Measurements from ENCODE around the gene XAF1.

The XAF1 gene

DNA sequence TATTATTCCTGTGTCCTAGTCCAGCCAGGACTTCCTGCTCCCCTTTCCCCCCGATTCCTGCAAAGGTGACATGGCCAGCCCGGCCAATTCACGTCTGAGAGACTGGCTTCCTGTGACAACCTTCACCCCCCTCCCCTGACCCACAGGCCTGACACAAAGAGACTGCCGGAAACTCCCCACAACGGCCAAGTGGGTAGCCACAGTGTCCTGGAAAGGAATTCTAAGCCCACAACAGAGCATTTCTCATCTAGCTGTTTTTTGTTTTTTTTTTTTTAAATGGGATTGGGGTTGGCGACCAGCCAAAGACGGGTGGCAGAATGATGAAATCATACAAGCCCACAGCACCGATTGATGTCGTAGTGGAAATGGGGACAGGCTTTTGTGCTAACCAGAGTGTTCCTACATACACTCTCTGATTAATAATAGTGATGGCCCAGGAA, 2.8 kb upstream of the XAF1 start:
- Histone ChIP-seq H3K27ac (ENCODE audit: low read length) (no peak overlapping the region), H3K4me3 (ENCODE audit: low read length) (no peak overlapping the region), H2AFZ (ENCODE audit: low read length) (no peak overlapping the region), H3K4me2 (ENCODE audit: low read depth, low read length) (no peak overlapping the region), H3K36me3 (replicated peaks; ENCODE audit: insufficient read depth, low read length) (no peaks in the 10 kb centered on the region), H4K20me1 (ENCODE audit: insufficient read depth, low read length) (no peaks in the 10 kb centered on the region), H3K9me2 (replicated peaks; ENCODE audit: insufficient read depth, low read length) (no peaks in the 10 kb centered on the region), H3K4me1 (ENCODE audit: low read length) (peaks cover 3% of the 10 kb centered on the region; the same call in 1 of the 2 replicates), H3K9me3 (replicated peaks; ENCODE audit: insufficient read depth, low read length) (no peaks in the 10 kb centered on the region), H3K9ac (ENCODE audit: low read length) (no peak overlapping the region), H3K79me2 (ENCODE audit: low read length) (no peaks in the 10 kb centered on the region), H3K27me3 (replicated peaks; ENCODE audit: insufficient read depth, low read length) (0 out of 2 replicates have a peak, but pooled peaks cover 4% of the 10 kb centered on the region), H3F3A (ENCODE audit: insufficient read depth, low read length) (no peaks in the 10 kb centered on the region)
- DNase-seq: no peak
- no peak for TF ChIP-seq EZH2phosphoT487 (IDR thresholded peaks at IDR 0.05; ENCODE audit: low read length)
- TF ChIP-seq CTCF (IDR thresholded peaks at IDR 0.05; ENCODE audit: low read length): no peak
- no peak for TF ChIP-seq EZH2 (optimal IDR thresholded peaks at IDR 0.05; ENCODE audit: low read depth, low read length)

DNA sequence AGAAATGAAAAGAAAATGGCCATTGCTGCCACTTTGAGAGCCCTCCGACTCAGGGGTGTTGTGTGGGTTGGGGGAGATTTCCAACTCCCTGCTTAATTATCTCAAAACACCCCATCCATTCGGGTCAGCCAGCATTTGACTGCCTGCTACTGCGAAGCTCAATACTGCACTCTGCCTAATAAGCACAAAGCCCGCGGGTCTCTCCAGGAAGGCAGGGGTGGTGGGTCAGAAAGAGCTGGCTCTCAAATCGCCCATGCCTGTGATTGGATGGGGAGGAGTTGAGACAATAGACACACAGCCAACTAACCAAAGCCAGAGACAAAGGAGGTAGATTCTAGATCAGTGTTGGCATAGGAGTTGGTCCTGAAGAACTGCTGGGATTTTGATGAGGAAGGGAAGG, 2.3 kb upstream of the XAF1 start:
- Histone ChIP-seq H3K36me3 (replicated peaks; ENCODE audit: insufficient read depth, low read length) (no peaks in the 10 kb centered on the region), H3K4me2 (ENCODE audit: low read depth, low read length) (no peak overlapping the region), H3K9me3 (replicated peaks; ENCODE audit: insufficient read depth, low read length) (no peaks in the 10 kb centered on the region), H3K27me3 (replicated peaks; ENCODE audit: insufficient read depth, low read length) (0 out of 2 replicates have a peak, but pooled peaks cover 4% of the 10 kb centered on the region), H3K4me3 (ENCODE audit: low read length) (no peak overlapping the region), H2AFZ (ENCODE audit: low read length) (no peak overlapping the region), H3K79me2 (ENCODE audit: low read length) (no peaks in the 10 kb centered on the region), H3K9me2 (replicated peaks; ENCODE audit: insufficient read depth, low read length) (no peaks in the 10 kb centered on the region), H3K27ac (ENCODE audit: low read length) (no peak overlapping the region), H3F3A (ENCODE audit: insufficient read depth, low read length) (no peaks in the 10 kb centered on the region), H3K4me1 (ENCODE audit: low read length) (peaks cover 3% of the 10 kb centered on the region; the same call in 1 of the 2 replicates), H4K20me1 (ENCODE audit: insufficient read depth, low read length) (no peaks in the 10 kb centered on the region), H3K9ac (ENCODE audit: low read length) (no peak overlapping the region)
- no peak for DNase-seq
- TF ChIP-seq EZH2phosphoT487 (IDR thresholded peaks at IDR 0.05; ENCODE audit: low read length) (no peak), CTCF (IDR thresholded peaks at IDR 0.05; ENCODE audit: low read length) (no peak), EZH2 (optimal IDR thresholded peaks at IDR 0.05; ENCODE audit: low read depth, low read length) (no peak)

DNA sequence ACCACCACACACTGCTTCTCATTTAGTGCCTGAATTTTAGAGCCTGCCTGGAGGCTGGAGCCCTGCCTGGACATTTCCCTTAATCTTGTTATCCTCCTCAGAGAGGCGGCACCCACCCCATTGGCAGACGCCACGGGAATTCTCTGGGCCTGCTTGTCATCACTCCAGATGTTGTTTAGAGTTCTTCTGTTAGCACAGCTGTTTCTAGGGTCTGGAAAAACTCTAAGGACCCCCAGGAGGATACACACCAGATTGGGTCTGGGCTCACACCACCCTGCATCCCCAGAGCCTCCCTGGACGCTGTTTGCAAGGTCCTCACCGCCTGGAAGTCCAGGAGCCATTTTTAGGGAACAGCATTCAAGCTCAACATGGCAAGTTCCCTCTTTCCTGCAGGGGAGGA, 565 bp upstream of the XAF1 start:
- H3K9me3 ChIP-seq (replicated peaks; ENCODE audit: insufficient read depth, low read length): no peaks in the 10 kb centered on the region
- H3K36me3 ChIP-seq (replicated peaks; ENCODE audit: insufficient read depth, low read length): no peaks in the 10 kb centered on the region
- no peak for TF ChIP-seq EZH2phosphoT487 (IDR thresholded peaks at IDR 0.05; ENCODE audit: low read length)
- TF ChIP-seq CTCF (IDR thresholded peaks at IDR 0.05; ENCODE audit: low read length): no peak
- TF ChIP-seq EZH2 (optimal IDR thresholded peaks at IDR 0.05; ENCODE audit: low read depth, low read length): no peak
- H3K4me2 ChIP-seq (ENCODE audit: low read depth, low read length): peak overlapping the region; percentile 73
- no peak overlapping the region for H3K27ac ChIP-seq (ENCODE audit: low read length)
- H3K9me2 ChIP-seq (replicated peaks; ENCODE audit: insufficient read depth, low read length): no peaks in the 10 kb centered on the region
- no peaks in the 10 kb centered on the region for H3F3A ChIP-seq (ENCODE audit: insufficient read depth, low read length)
- no peak for DNase-seq
- H3K27me3 ChIP-seq (replicated peaks; ENCODE audit: insufficient read depth, low read length): 0 out of 2 replicates have a peak, but pooled peaks cover 4% of the 10 kb centered on the region
- H2AFZ ChIP-seq (ENCODE audit: low read length): peak overlapping the region; percentile 67
- H4K20me1 ChIP-seq (ENCODE audit: insufficient read depth, low read length): no peaks in the 10 kb centered on the region
- peak overlapping the region; percentile 60 for H3K4me3 ChIP-seq (ENCODE audit: low read length)
- peaks cover 3% of the 10 kb centered on the region; the same call in 1 of the 2 replicates for H3K4me1 ChIP-seq (ENCODE audit: low read length)
- peak overlapping the region; percentile 36; the same call in 1 of the 2 replicates for H3K9ac ChIP-seq (ENCODE audit: low read length)
- no peaks in the 10 kb centered on the region for H3K79me2 ChIP-seq (ENCODE audit: low read length)

All from MM.1S (cell line).